ENCODE results near the gene C2orf80. TPM values are rescaled to one million over a fixed set of nuclear protein-coding genes. Genes with fewer than 3 reads are reported as not detected.
"Not testable (repeated sequence)": the region's sequence is repeated elsewhere in the genome, so short reads cannot be mapped to it uniquely, and the experiment has no call there.

The C2orf80 gene
- polyA plus RNA-seq, 1 donor: 0.84 TPM

DNA sequence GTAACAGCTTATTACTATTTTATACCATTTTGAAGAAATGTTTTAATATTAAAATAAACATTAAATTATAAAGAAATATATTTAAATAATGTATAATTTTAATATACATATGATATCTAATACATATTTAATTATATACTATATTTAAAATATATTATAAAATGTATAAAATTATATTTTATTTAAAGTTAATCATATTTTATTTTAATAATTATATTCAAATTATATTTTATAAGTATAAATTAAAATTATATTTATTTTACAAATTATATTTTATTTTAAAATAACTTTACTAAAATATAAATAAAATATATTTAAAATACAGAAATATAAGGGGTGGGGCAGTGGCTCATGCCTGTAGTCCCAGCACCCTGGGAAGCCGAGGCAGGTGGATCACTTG, 67.6 kb downstream of the C2orf80 start:
- H3K27ac ChIP-seq (ENCODE audit: low read length): no peak overlapping the region
- H3K4me1 ChIP-seq (ENCODE audit: control insufficient read depth, insufficient read depth, low read length): peaks cover 15% of the 10 kb centered on the region
- no peak overlapping the region for H3K4me3 ChIP-seq (ENCODE audit: low read length)
- no peaks in the 10 kb centered on the region for H3K9me3 ChIP-seq (ENCODE audit: control insufficient read depth, low read depth, low read length)
- no peaks in the 10 kb centered on the region for H3K27me3 ChIP-seq (ENCODE audit: control insufficient read depth, insufficient read depth, low read length)
- DNase-seq: no peak
- no CpG with 5 or more reads among the region's 1 CpG for WGBS (ENCODE audit: insufficient coverage, low lambda C conversion rate)
- no peaks in the 10 kb centered on the region for H3K36me3 ChIP-seq (ENCODE audit: control insufficient read depth, insufficient read depth, low read length)

GRCh38 chr2:208118918-208119317, 70.9 kb downstream of the C2orf80 start:
- Histone ChIP-seq H3K27me3 (ENCODE audit: control insufficient read depth, insufficient read depth, low read length) (no peaks in the 10 kb centered on the region), H3K9me3 (ENCODE audit: control insufficient read depth, low read depth, low read length) (no peaks in the 10 kb centered on the region), H3K36me3 (ENCODE audit: control insufficient read depth, insufficient read depth, low read length) (no peaks in the 10 kb centered on the region), H3K27ac (ENCODE audit: low read length) (no peak overlapping the region), H3K4me1 (ENCODE audit: control insufficient read depth, insufficient read depth, low read length) (no peaks in the 10 kb centered on the region), H3K4me3 (ENCODE audit: low read length) (no peak overlapping the region)
- WGBS (ENCODE audit: insufficient coverage, low lambda C conversion rate): no CpG with 5 or more reads among the region's 3 CpGs
- DNase-seq: no peak

DNA sequence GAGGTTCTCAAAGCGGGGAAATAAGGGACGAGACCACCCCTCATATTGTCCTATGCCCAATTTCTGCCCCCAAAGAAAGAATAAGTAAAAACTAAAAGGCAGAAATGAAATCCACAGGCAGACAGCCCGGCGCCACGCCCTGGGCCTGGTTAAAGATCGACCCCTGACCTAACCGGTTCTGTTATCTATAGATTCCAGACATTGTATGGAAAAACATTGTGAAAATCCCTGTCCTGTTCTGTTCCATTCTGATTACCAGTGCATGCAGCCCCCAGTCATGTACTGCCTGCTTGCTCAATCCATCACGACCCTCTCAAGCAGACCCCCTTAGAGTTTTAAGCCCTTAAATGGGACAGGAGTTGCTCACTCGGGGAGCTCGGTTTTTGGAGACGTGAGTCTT, 72.4 kb downstream of the C2orf80 start:
- DNase-seq; H3K36me3 ChIP-seq (ENCODE audit: control insufficient read depth, insufficient read depth, low read length); H3K27me3 ChIP-seq (ENCODE audit: control insufficient read depth, insufficient read depth, low read length); H3K9me3 ChIP-seq (ENCODE audit: control insufficient read depth, low read depth, low read length); H3K4me1 ChIP-seq (ENCODE audit: control insufficient read depth, insufficient read depth, low read length); H3K27ac ChIP-seq (ENCODE audit: low read length); H3K4me3 ChIP-seq (ENCODE audit: low read length): not testable (repeated sequence)
- WGBS (ENCODE audit: insufficient coverage, low lambda C conversion rate): no CpG with 5 or more reads among the region's 11 CpGs

Other genes starting within 250 kb of the C2orf80 start
- 11.3 TPM for gene PLEKHM3, start 164.5 kb downstream of the C2orf80 start, polyA plus RNA-seq
- gene CRYGD, start 65.5 kb downstream of the C2orf80 start, polyA plus RNA-seq: 0.52 TPM
- not detected for gene CRYGC, start 60.2 kb downstream of the C2orf80 start, polyA plus RNA-seq
- gene CRYGB, start 43.9 kb downstream of the C2orf80 start, polyA plus RNA-seq: not detected
- gene CRYGA, start 26.4 kb downstream of the C2orf80 start, polyA plus RNA-seq: not detected
- 110 TPM for gene IDH1, start 65.0 kb upstream of the C2orf80 start, polyA plus RNA-seq
- gene PIKFYVE, start 76.2 kb upstream of the C2orf80 start, polyA plus RNA-seq: 16.7 TPM
- 0.46 TPM for gene PTH2R, start 216.8 kb upstream of the C2orf80 start, polyA plus RNA-seq